Fibroblast of lung (primary cell): ENCODE measurements around the gene SCGN.

Source experiments
- EZH2 ChIP-seq: IDR thresholded peaks from 2 replicates; pipeline ENCODE4 v1.5.1; 2012; ENCODE audit warnings: low read length, control low read depth, mild to moderate bottlenecking; ENCODE audit errors: missing control alignments
- TF ChIP-seq, protein P1 (sequence below), 2 donors: IDR thresholded peaks in 1 of 2; conservative IDR thresholded peaks in 1 of 2; 1 replicate in 1 of 2; 2 replicates in 1 of 2; pipeline ENCODE4 v1.5.1; 2011 to 2012; ENCODE audit warnings: low read length in 2 of 2, control low read depth in 1 of 2, inconsistent platforms in 1 of 2, low read depth in 1 of 2, mild to moderate bottlenecking in 1 of 2

DNA sequence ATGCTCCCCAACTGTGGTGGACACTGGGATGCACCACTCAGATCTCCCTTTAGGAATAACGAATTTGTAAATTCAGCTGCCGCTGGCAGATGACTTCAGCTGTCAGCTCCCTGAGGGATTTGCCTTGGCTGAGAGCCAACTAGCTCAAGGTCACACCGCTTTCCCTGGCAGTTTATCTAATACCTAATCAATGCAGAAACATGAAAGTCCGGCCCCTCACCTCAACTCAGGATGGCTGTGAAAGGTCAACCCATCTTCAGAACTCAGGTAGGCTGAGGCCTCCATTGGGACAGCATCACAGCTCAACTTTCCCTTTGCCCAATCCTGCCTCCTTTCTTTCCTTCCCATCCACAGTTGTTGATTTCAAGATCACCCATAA is 22.8 kb upstream of the SCGN start:
- TF ChIP-seq, protein P1, sequence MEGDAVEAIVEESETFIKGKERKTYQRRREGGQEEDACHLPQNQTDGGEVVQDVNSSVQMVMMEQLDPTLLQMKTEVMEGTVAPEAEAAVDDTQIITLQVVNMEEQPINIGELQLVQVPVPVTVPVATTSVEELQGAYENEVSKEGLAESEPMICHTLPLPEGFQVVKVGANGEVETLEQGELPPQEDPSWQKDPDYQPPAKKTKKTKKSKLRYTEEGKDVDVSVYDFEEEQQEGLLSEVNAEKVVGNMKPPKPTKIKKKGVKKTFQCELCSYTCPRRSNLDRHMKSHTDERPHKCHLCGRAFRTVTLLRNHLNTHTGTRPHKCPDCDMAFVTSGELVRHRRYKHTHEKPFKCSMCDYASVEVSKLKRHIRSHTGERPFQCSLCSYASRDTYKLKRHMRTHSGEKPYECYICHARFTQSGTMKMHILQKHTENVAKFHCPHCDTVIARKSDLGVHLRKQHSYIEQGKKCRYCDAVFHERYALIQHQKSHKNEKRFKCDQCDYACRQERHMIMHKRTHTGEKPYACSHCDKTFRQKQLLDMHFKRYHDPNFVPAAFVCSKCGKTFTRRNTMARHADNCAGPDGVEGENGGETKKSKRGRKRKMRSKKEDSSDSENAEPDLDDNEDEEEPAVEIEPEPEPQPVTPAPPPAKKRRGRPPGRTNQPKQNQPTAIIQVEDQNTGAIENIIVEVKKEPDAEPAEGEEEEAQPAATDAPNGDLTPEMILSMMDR (conservative IDR thresholded peaks at IDR 0.05 in 1 of 2, IDR thresholded peaks at IDR 0.05 in 1 of 2; ENCODE audit: low read depth in 1 of 2, low read length in 2 of 2), result no peak
- no peak for TF ChIP-seq EZH2
